ENCODE measurements around the gene NCAPD3.

- no peak for TF ChIP-seq CTCF (IDR thresholded peaks at IDR 0.05; ENCODE audit: low read depth, low read length)
- TF ChIP-seq POLR2A (IDR thresholded peaks at IDR 0.05; ENCODE audit: extremely low read depth, insufficient read length), result no peak
- TF ChIP-seq MYC (IDR thresholded peaks at IDR 0.05; ENCODE audit: low read depth, low read length), result no peak
- no peak for TF ChIP-seq MAX (IDR thresholded peaks at IDR 0.05; ENCODE audit: low read depth, low read length)
These were observed 16.8 kb upstream of the NCAPD3 start for GRCh38 chr11:134240592-134240991.
